Measurements from ENCODE around the gene PKP2. TPM values are rescaled to one million over a fixed set of nuclear protein-coding genes. Genes with fewer than 3 reads are reported as not detected.

PKP2 gene
- total RNA-seq, 2 experiments from 2014 or later = 0.22 to 0.31 TPM

GRCh38 chr12:32885831-32886230 lies 10.7 kb downstream of the PKP2 start:
- ChIA-PET CTCF (interaction anchor here (0.6 kb wide), 1 partner anchor 140 kb away, joined by 3 read pairs; no protein-coding TSS in a partner anchor), POLR2A (no interaction called here)
- no peaks in the 10 kb centered on the region for H3K36me3 ChIP-seq (ENCODE audit: insufficient read depth, low read length)
- H3K4me1 ChIP-seq (ENCODE audit: insufficient read depth, low read length) = no peaks in the 10 kb centered on the region
- H3K27me3 ChIP-seq (ENCODE audit: control insufficient read depth in 1 of 2, insufficient read depth in 2 of 2, low read length in 2 of 2) = peaks cover 0 to 3% of the 10 kb centered on the region in 2 experiments
- H3K9me3 Mint-ChIP-seq = no peaks in the 10 kb centered on the region
- DNase-seq (no peak), ATAC-seq (ENCODE audit: poor library complexity) (no peak)
- H3K4me3 ChIP-seq (ENCODE audit: low read length) = no peak overlapping the region
- intact Hi-C loops (cut with DNase I, micrococcal nuclease) = no loop called here
- no peak overlapping the region for H3K27ac ChIP-seq (ENCODE audit: low read depth in 1 of 2, low read length in 2 of 2)
- no peak overlapping the region for H3K27ac Mint-ChIP-seq
- no peaks in the 10 kb centered on the region for H3K36me3 Mint-ChIP-seq (ENCODE audit: low read depth)
- peaks cover 13% of the 10 kb centered on the region for H3K27me3 Mint-ChIP-seq
- no peaks in the 10 kb centered on the region for H3K4me1 Mint-ChIP-seq (ENCODE audit: low read depth)
- H3K9me3 ChIP-seq (ENCODE audit: control insufficient read depth in 1 of 2, insufficient read depth in 1 of 2, low read length in 2 of 2) = peaks cover 0 to 5% of the 10 kb centered on the region in 2 experiments
- no peak overlapping the region for H3K4me3 Mint-ChIP-seq
- TF ChIP-seq CTCF (IDR thresholded peaks at IDR 0.05) = no peak

- no peak overlapping the region for H3K4me3 Mint-ChIP-seq
- peaks cover 0 to 5% of the 10 kb centered on the region in 2 experiments for H3K9me3 ChIP-seq (ENCODE audit: control insufficient read depth in 1 of 2, insufficient read depth in 1 of 2, low read length in 2 of 2)
These were observed 11.6 kb downstream of the PKP2 start for GRCh38 chr12:32884962-32885361.

GRCh38 chr12:32881702-32882101 lies 14.9 kb downstream of the PKP2 start:
- no peak overlapping the region for H3K4me3 ChIP-seq (ENCODE audit: low read length)
- H3K9me3 ChIP-seq (ENCODE audit: control insufficient read depth in 1 of 2, insufficient read depth in 1 of 2, low read length in 2 of 2) = no peaks in the 10 kb centered on the region
- H3K4me3 Mint-ChIP-seq = no peak overlapping the region
- intact Hi-C loops (cut with DNase I, micrococcal nuclease) = no loop called here
- ATAC-seq (ENCODE audit: poor library complexity) (no peak), DNase-seq (no peak)
- TF ChIP-seq CTCF (IDR thresholded peaks at IDR 0.05) = no peak
- H3K27ac ChIP-seq (ENCODE audit: low read depth in 1 of 2, low read length in 2 of 2) = no peak overlapping the region
- H3K36me3 ChIP-seq (ENCODE audit: insufficient read depth, low read length) = no peaks in the 10 kb centered on the region
- H3K27ac Mint-ChIP-seq = no peak overlapping the region
- no peaks in the 10 kb centered on the region for H3K9me3 Mint-ChIP-seq
- H3K4me1 ChIP-seq (ENCODE audit: insufficient read depth, low read length) = no peaks in the 10 kb centered on the region
- no peaks in the 10 kb centered on the region for H3K4me1 Mint-ChIP-seq (ENCODE audit: low read depth)
- no peaks in the 10 kb centered on the region for H3K36me3 Mint-ChIP-seq (ENCODE audit: low read depth)
- H3K27me3 Mint-ChIP-seq = peaks cover 5% of the 10 kb centered on the region
- POLR2A ChIA-PET = no interaction called here
- CTCF ChIA-PET = interaction anchor here (1.3 kb wide), 1 partner anchor 9 kb away, joined by 3 read pairs; no protein-coding TSS in a partner anchor
- H3K27me3 ChIP-seq (ENCODE audit: control insufficient read depth in 1 of 2, insufficient read depth in 2 of 2, low read length in 2 of 2) = no peaks in the 10 kb centered on the region

More at GRCh38 chr12:32884962-32885361, 11.6 kb downstream of the PKP2 start:
- no peak for TF ChIP-seq CTCF (IDR thresholded peaks at IDR 0.05)
- Histone ChIP-seq H3K4me1 (ENCODE audit: insufficient read depth, low read length) (no peaks in the 10 kb centered on the region), H3K27me3 (ENCODE audit: control insufficient read depth in 1 of 2, insufficient read depth in 2 of 2, low read length in 2 of 2) (peaks cover 0 to 3% of the 10 kb centered on the region in 2 experiments), H3K36me3 (ENCODE audit: insufficient read depth, low read length) (no peaks in the 10 kb centered on the region), H3K4me3 (ENCODE audit: low read length) (no peak overlapping the region), H3K27ac (ENCODE audit: low read depth in 1 of 2, low read length in 2 of 2) (no peak overlapping the region)
- DNase-seq (no peak), ATAC-seq (ENCODE audit: poor library complexity) (no peak)
- POLR2A ChIA-PET = no interaction called here
- CTCF ChIA-PET = no interaction called here
- Mint-ChIP-seq H3K27me3 (peaks cover 13% of the 10 kb centered on the region), H3K4me1 (ENCODE audit: low read depth) (no peaks in the 10 kb centered on the region), H3K9me3 (no peaks in the 10 kb centered on the region), H3K36me3 (ENCODE audit: low read depth) (no peaks in the 10 kb centered on the region), H3K27ac (no peak overlapping the region)
- intact Hi-C loops (cut with DNase I, micrococcal nuclease) = no loop called here

All from CD4-positive, alpha-beta T cell (primary cell).